Stimulated activated CD4-positive, alpha-beta T cell treated with anti-CD3 and anti-CD28 coated beads, Interleukin-1b, Interleukin-23, amount 100 ng/mL, for 1 hour (primary cell): Measurements from ENCODE around the gene SOHLH1.

Experiments used
- DNase-seq, 2 donors: peaks; one replicate each; pipeline ENCODE4 v3.0.0-alpha.2; 2020; ENCODE audit warnings: low read depth in 2 of 2

Gene SOHLH1

DNA sequence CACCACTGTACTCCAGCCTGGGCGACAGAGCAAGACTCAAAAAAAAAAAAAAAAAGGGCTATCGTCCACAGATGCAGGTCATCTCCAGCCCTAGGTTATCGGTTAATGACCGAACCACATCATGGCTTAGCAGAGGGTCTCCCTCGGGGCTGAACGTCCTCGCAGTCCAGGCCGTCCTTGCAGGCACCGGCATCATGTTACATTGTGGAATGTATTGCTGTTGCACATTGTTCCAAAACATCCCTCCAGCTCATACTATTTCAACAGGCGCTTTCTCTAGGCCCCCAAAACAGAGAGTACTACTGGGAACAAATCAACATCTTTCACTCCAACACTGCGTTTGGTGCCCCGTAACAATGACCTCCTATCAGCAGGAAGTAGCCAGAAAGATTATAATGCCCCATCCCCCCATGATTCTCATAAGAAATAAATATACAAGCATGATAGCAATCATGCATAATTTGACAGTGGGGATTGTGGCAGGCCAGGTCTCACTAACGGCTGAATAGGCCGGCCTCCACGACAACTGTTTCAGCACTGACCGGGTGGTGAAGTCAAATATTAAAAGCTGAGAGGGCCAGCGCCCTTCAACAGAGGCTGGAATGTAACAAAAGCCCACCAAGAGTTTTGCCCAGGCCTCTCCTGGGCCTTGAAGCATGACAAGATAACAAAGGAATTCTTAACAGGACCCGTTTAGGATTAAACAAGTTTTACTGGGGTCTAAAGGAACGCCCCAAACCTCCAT is 37.3 kb downstream of the SOHLH1 start:
- DNase-seq, result no peak

DNA sequence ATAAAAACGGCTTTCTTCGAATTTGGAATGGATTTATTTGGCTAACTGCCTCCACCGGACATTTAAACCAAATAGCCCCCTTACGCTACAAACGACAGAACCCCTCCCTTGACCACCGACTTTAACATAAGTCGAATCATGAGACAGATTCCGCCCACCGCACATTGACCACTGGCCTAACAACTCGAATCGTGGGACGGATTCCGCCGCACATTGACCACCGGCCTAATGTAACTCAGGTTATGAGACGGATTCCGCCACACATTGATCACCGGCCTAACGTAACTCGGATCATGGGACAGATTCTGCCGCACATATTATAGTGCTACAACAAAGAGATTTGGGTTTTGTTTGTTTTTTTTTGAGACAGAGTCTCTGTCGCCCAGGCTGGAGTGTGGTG is 38.9 kb downstream of the SOHLH1 start:
- no peak for DNase-seq

DNA sequence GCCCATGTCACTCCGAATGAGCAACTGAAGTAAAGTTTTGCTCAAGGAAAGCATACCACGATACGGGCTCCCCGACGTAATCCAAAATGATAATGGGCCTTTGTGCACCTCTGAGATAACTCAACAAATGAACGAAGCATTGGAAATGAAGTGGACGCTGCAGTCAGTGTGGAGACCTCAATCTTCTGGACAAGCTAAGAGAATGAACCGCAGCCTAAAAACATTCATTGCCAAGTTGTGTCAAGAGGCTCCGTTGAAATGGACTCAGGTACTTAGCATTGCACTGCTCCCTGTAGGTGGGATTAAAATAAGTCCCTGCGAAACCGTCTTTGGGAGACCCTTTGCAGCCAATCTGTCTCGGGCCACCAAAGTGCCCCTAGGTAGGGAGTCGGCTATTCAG is 40.0 kb downstream of the SOHLH1 start:
- DNase-seq, result no peak

DNA sequence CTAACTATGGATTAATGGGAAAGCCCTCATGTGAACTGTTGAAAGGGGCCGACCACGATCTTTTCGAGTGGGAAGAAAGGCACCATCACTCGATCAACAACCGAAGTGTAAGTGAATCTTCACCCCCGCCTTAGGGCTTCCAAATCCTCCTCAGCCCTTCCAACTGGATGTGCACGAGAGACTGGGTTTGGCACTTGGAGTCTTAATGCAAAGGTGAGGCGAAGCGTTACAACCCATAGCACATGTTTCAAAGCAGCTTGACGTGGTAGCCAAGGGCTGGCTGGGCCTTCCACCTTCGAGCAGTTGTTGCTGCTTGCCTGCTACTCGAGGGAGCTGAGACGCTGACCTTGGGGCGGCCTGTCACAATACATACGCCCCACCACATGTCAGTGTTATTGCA is 41.9 kb downstream of the SOHLH1 start:
- DNase-seq, result no peak

DNA sequence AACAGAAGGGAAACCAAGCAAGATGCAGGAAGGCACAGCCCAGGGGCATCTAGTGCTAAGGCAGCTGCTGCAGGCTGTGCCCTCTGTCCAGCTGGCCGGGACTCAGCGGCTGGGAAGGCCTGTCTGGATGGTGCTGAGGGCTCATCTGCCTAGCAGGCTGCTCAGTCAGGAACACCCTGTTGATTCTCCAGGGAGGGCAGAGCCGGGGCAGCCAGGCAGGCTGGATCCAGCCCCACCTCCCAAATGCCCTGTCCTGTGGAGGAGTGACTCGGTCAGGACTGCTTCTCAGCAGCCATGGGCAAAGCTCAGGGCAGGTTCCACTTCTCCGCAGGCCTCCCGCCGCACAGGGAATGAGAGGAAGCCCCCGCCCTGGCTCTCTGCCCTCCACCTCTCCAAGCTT is 44.0 kb downstream of the SOHLH1 start:
- DNase-seq, result no peak

DNA sequence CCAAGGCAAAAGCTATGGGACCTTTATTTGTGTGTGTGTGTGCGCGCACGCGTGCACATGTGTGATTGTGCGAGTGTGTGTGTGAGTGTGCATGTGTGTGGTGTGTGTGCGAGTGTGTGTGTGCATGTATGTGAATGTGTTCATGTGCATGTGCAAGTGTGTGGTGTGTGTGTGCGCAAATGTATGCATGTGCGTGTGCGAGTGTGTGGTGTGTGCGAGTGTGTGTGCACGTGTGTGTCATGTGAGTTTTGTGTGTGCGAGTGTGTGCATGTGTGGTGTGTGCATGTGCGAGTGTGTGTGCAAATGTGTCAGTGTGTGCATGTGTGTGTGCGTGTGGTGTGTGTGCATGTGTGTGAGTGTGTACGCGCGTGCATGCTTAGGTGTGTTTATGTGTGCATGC is 48.9 kb downstream of the SOHLH1 start:
- no peak for DNase-seq

DNA sequence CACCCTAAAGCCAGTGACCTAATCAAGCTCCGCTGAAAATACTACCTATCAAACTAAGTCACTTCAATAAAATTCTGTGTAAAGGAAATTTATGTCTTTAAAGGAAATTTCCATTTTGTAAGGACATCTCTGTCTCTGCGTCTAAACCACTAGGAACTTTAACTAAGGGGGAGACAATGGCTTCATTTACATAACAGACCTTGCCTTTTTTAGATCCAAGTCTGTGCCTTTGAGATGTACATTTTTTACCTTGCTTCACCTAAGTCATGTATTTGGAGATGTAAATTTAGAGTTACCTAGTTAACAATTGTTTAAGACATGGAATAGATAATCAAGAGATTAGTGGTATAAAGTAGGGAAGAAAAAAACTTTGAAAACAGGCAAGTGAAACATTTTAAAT is 49.8 kb downstream of the SOHLH1 start:
- no peak for DNase-seq

GRCh38 chr9:135648494-135649410 is 50.5 kb downstream of the SOHLH1 start:
- no peak for DNase-seq

DNA sequence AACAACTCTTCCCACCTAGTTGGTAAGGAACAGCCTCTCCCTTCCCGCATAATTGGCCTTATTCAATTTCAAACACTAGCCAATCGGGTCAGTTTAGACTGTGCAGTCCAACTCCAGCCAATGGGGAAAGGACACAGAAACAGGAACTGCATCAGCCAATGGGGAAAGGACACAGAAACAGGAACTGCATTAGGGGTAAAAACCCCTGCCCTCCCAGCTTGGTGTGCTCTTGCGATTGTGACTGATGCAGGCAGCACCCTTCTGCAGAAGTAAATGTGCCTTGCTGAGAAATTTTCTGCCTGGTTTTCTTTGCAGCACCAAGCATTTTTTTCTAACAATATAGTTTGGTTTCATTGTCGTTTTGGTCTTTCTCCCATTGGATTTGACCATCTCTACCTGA is 51.4 kb downstream of the SOHLH1 start:
- DNase-seq, result no peak

DNA sequence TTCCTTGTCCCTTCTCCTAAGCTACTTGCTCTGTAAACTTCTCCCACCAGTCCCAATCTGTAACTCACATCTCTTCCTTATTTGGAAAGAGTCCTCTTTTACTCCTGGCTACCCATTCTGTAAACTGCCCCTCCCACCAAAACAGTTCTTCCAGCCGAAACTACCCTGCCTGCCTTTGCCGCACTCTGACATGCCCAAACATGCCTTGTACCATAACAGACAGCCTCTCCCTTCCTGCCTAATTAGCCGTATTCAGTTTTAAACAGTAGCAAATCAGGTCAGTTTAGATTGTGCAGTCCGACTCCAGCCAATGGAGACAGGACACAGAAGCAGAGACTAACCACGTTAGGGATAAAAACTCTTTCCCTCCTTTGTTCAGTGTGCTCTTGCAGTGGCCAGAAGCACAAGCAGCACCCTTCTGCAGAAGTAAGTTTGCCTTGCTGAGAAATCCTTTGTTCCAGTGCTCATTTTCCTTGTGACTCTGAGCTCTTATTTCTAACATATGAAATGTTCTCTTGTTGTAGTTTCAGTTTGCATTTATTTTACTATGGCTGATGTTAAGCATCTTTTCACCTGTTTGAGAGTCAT is 54.6 kb downstream of the SOHLH1 start:
- DNase-seq, result no peak
